ENCODE results near the gene SNAPC2. TPM values are rescaled to one million over a fixed set of nuclear protein-coding genes. Genes with fewer than 3 reads are reported as not detected.

The SNAPC2 gene
- total and polyA plus RNA-seq, 5 donors: 9.6 to 14.4 (median 11.7) TPM

GRCh38 chr19:7877249-7877836 is 42.8 kb upstream of the SNAPC2 start:
- WGBS: 62% methylated on average over 6 of the region's 6 CpGs
- ATAC-seq (no peak), DNase-seq (no peak)
- intact Hi-C loops (cut with DNase I): no loop called here
- Histone ChIP-seq H3K27ac (ENCODE audit: low read length) (no peak overlapping the region), H3K4me3 (ENCODE audit: low read length) (no peak overlapping the region), H3K27me3 (ENCODE audit: control insufficient read depth, insufficient read depth) (no peaks in the 10 kb centered on the region), H3K9me3 (ENCODE audit: control insufficient read depth, low read length) (no peaks in the 10 kb centered on the region), H3K4me1 (ENCODE audit: control insufficient read depth, insufficient read depth, low read length) (no peaks in the 10 kb centered on the region)

- H3K9me3 ChIP-seq (ENCODE audit: control insufficient read depth, low read length): no peaks in the 10 kb centered on the region
- no peak overlapping the region for H3K4me3 ChIP-seq (ENCODE audit: low read length)
- no peaks in the 10 kb centered on the region for H3K27me3 ChIP-seq (ENCODE audit: control insufficient read depth, insufficient read depth)
- ATAC-seq: peak in 1 of 2 donors; percentile 35
- intact Hi-C loops (cut with DNase I): no loop called here
- no peak overlapping the region for H3K27ac ChIP-seq (ENCODE audit: low read length)
- DNase-seq: no peak
- H3K4me1 ChIP-seq (ENCODE audit: control insufficient read depth, insufficient read depth, low read length): no peaks in the 10 kb centered on the region
- 75% methylated on average over 18 of the region's 18 CpGs for WGBS
Measured at GRCh38 chr19:7879111-7879807, 40.9 kb upstream of the SNAPC2 start.

- Histone ChIP-seq H3K9me3 (ENCODE audit: control insufficient read depth, low read length) (no peaks in the 10 kb centered on the region), H3K4me1 (ENCODE audit: control insufficient read depth, insufficient read depth, low read length) (no peaks in the 10 kb centered on the region), H3K27ac (ENCODE audit: low read length) (no peak overlapping the region), H3K27me3 (ENCODE audit: control insufficient read depth, insufficient read depth) (no peaks in the 10 kb centered on the region), H3K4me3 (ENCODE audit: low read length) (no peak overlapping the region)
- ATAC-seq (no peak), DNase-seq (no peak)
- intact Hi-C loops (cut with DNase I): no loop called here
- WGBS: 84% methylated on average over 19 of the region's 19 CpGs
Measured at GRCh38 chr19:7879836-7880235, 40.3 kb upstream of the SNAPC2 start.

- DNase-seq: no peak
- Histone ChIP-seq H3K27ac (ENCODE audit: low read length) (no peak overlapping the region), H3K4me1 (ENCODE audit: control insufficient read depth, insufficient read depth, low read length) (no peaks in the 10 kb centered on the region), H3K27me3 (ENCODE audit: control insufficient read depth, insufficient read depth) (no peaks in the 10 kb centered on the region), H3K4me3 (ENCODE audit: low read length) (no peak overlapping the region), H3K9me3 (ENCODE audit: control insufficient read depth, low read length) (no peaks in the 10 kb centered on the region)
- no peak for ATAC-seq
- WGBS: 92% methylated on average over 3 of the region's 3 CpGs
- intact Hi-C loops (cut with DNase I): no loop called here
Measured at GRCh38 chr19:7881910-7882309, 38.2 kb upstream of the SNAPC2 start.

GRCh38 chr19:7883105-7883504 is 37.0 kb upstream of the SNAPC2 start:
- no peak for DNase-seq
- no peaks in the 10 kb centered on the region for H3K9me3 ChIP-seq (ENCODE audit: control insufficient read depth, low read length)
- ATAC-seq: no peak
- H3K4me3 ChIP-seq (ENCODE audit: low read length): no peak overlapping the region
- 76% methylated on average over 4 of the region's 4 CpGs for WGBS
- intact Hi-C loops (cut with DNase I): no loop called here
- no peaks in the 10 kb centered on the region for H3K27me3 ChIP-seq (ENCODE audit: control insufficient read depth, insufficient read depth)
- no peaks in the 10 kb centered on the region for H3K4me1 ChIP-seq (ENCODE audit: control insufficient read depth, insufficient read depth, low read length)
- H3K27ac ChIP-seq (ENCODE audit: low read length): no peak overlapping the region

- H3K4me3 ChIP-seq (ENCODE audit: low read length): no peak overlapping the region
- intact Hi-C loops (cut with DNase I): no loop called here
- no peaks in the 10 kb centered on the region for H3K9me3 ChIP-seq (ENCODE audit: control insufficient read depth, low read length)
- WGBS: 79% methylated on average over 2 of the region's 2 CpGs
- DNase-seq (no peak), ATAC-seq (no peak)
- H3K4me1 ChIP-seq (ENCODE audit: control insufficient read depth, insufficient read depth, low read length): no peaks in the 10 kb centered on the region
- no peaks in the 10 kb centered on the region for H3K27me3 ChIP-seq (ENCODE audit: control insufficient read depth, insufficient read depth)
- no peak overlapping the region for H3K27ac ChIP-seq (ENCODE audit: low read length)
Measured at GRCh38 chr19:7883796-7884570, 36.2 kb upstream of the SNAPC2 start.

GRCh38 chr19:7885818-7886217 is 34.3 kb upstream of the SNAPC2 start:
- Histone ChIP-seq H3K9me3 (ENCODE audit: control insufficient read depth, low read length) (no peaks in the 10 kb centered on the region), H3K4me1 (ENCODE audit: control insufficient read depth, insufficient read depth, low read length) (no peaks in the 10 kb centered on the region), H3K4me3 (ENCODE audit: low read length) (no peak overlapping the region), H3K27ac (ENCODE audit: low read length) (no peak overlapping the region), H3K27me3 (ENCODE audit: control insufficient read depth, insufficient read depth) (no peaks in the 10 kb centered on the region)
- no peak for DNase-seq
- whole genome bisulfite sequencing: 89% methylated on average over 8 of the region's 8 CpGs
- ATAC-seq: no peak
- intact Hi-C loops (cut with DNase I): no loop called here

- WGBS: 83% methylated on average over 16 of the region's 16 CpGs
- Histone ChIP-seq H3K4me1 (ENCODE audit: control insufficient read depth, insufficient read depth, low read length) (no peaks in the 10 kb centered on the region), H3K27me3 (ENCODE audit: control insufficient read depth, insufficient read depth) (no peaks in the 10 kb centered on the region), H3K9me3 (ENCODE audit: control insufficient read depth, low read length) (no peaks in the 10 kb centered on the region), H3K4me3 (ENCODE audit: low read length) (no peak overlapping the region), H3K27ac (ENCODE audit: low read length) (no peak overlapping the region)
- no peak for DNase-seq
- no peak for ATAC-seq
- intact Hi-C loops (cut with DNase I): no loop called here
Measured at GRCh38 chr19:7887408-7888144, 32.6 kb upstream of the SNAPC2 start.

- intact Hi-C loops (cut with DNase I): no loop called here
- WGBS: 10% methylated on average over 53 of the region's 53 CpGs
- Histone ChIP-seq H3K9me3 (ENCODE audit: control insufficient read depth, low read length) (no peaks in the 10 kb centered on the region), H3K27me3 (ENCODE audit: control insufficient read depth, insufficient read depth) (no peaks in the 10 kb centered on the region), H3K27ac (ENCODE audit: low read length) (no peak within 1 kb of the TSS), H3K4me1 (ENCODE audit: control insufficient read depth, insufficient read depth, low read length) (no peaks in the 10 kb centered on the region), H3K4me3 (ENCODE audit: low read length) (peak within 1 kb of the TSS; percentile 38)
- ATAC-seq (peak; percentile 86 to 90), DNase-seq (peak in 2 of 3 donors; percentile 51 to 78)
Measured at GRCh38 chr19:7888145-7888825, 31.9 kb upstream of the SNAPC2 start, which contains the start of gene LRRC8E. Gene LRRC8E, plus strand, starts transcription at chr19:7888510. Its CDS starts 7,094 bp downstream, at chr19:7895604.

GRCh38 chr19:7888826-7889217 is 31.3 kb upstream of the SNAPC2 start:
- WGBS: 79% methylated on average over 8 of the region's 8 CpGs
- intact Hi-C loops (cut with DNase I): no loop called here
- no peak for DNase-seq
- H3K9me3 ChIP-seq (ENCODE audit: control insufficient read depth, low read length): no peaks in the 10 kb centered on the region
- no peak overlapping the region for H3K27ac ChIP-seq (ENCODE audit: low read length)
- H3K4me1 ChIP-seq (ENCODE audit: control insufficient read depth, insufficient read depth, low read length): no peaks in the 10 kb centered on the region
- no peaks in the 10 kb centered on the region for H3K27me3 ChIP-seq (ENCODE audit: control insufficient read depth, insufficient read depth)
- H3K4me3 ChIP-seq (ENCODE audit: low read length): peak overlapping the region; percentile 38
- ATAC-seq: no peak
